ENCODE measurements around the gene CHN2. TPM values are rescaled to one million over a fixed set of nuclear protein-coding genes. Genes with fewer than 3 reads are reported as not detected.

Gene CHN2
- total RNA-seq, 6 donors from 2014 or later, result 6.2 to 13.7 (median 11.2) TPM

DNA sequence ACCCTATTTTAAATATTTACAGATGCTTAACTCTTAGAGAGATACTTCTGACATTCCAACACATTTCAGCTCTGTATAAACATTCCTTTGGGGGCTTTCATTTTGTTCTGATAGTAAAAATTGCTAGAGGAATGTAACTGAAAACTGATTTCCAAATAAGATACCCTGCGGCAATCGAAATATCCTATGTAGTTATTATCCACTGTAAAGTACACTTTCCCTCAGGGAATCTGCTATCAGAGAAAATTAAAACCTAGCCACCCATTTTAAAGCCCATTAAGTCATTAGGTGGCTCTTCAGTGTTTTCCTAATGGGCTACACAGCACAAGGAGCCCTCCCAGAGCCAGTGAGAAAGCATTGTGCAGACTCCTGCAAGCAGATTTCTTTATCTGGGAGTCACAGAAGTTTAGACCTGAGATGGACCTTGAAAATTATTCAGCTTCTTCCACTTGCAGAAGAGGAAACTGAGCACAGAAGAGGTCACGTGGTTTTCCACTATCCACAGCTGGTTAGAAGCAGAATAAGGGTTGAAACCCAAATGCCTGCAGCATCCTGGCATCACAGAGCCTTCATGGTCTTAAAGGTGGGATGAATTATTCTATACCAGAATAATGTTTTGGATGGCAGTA, 35.7 kb upstream of the CHN2 start:
- no peaks in the 10 kb centered on the region for H3K9me3 ChIP-seq
- DNase-seq (no peak), ATAC-seq (ENCODE audit: low FRiP score in 2 of 2) (no peak)
- H3K4me1 ChIP-seq, result no peaks in the 10 kb centered on the region
- WGBS, 2 donors, result 50 to 56% methylated on average over 3 of the region's 3 CpGs
- H3K27ac ChIP-seq, result no peak overlapping the region
- H3K36me3 ChIP-seq, result no peaks in the 10 kb centered on the region
- no peaks in the 10 kb centered on the region for H3K27me3 ChIP-seq
- no peak overlapping the region for H3K4me3 ChIP-seq
- no peak for TF ChIP-seq POLR2AphosphoS5 (IDR thresholded peaks at IDR 0.05)
- TF ChIP-seq EP300 (IDR thresholded peaks at IDR 0.05), result no peak
- TF ChIP-seq, protein P1, sequence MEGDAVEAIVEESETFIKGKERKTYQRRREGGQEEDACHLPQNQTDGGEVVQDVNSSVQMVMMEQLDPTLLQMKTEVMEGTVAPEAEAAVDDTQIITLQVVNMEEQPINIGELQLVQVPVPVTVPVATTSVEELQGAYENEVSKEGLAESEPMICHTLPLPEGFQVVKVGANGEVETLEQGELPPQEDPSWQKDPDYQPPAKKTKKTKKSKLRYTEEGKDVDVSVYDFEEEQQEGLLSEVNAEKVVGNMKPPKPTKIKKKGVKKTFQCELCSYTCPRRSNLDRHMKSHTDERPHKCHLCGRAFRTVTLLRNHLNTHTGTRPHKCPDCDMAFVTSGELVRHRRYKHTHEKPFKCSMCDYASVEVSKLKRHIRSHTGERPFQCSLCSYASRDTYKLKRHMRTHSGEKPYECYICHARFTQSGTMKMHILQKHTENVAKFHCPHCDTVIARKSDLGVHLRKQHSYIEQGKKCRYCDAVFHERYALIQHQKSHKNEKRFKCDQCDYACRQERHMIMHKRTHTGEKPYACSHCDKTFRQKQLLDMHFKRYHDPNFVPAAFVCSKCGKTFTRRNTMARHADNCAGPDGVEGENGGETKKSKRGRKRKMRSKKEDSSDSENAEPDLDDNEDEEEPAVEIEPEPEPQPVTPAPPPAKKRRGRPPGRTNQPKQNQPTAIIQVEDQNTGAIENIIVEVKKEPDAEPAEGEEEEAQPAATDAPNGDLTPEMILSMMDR (IDR thresholded peaks at IDR 0.05), result no peak
- TF ChIP-seq POLR2A (IDR thresholded peaks at IDR 0.05), result no peak

DNA sequence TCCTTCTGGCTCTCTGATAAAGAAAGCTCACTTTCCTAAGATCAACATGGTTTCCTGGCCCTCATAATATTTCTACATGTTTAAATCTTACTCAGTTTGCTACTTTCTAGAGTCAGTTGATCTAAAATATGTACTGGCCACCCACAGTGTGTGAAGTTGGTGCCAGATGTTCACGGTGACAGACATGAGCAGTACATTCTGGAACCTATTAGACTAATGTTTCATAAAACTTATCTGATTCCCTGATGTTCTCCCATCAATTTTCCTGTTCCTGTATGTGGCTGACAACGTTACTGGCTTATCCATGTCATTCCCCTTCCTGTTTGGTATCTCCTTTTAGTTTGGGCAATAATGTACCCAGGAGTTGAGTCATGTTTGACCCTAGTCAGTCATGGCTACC, 34.5 kb upstream of the CHN2 start:
- ATAC-seq (ENCODE audit: low FRiP score in 2 of 2) (no peak), DNase-seq (no peak)
- no peak for TF ChIP-seq EP300 (IDR thresholded peaks at IDR 0.05)
- TF ChIP-seq, protein P1 (IDR thresholded peaks at IDR 0.05), result no peak
- TF ChIP-seq POLR2AphosphoS5 (IDR thresholded peaks at IDR 0.05), result no peak
- no peak for TF ChIP-seq POLR2A (IDR thresholded peaks at IDR 0.05)
- WGBS, 2 donors, result 41 to 49% methylated on average over 2 of the region's 2 CpGs
- Histone ChIP-seq H3K27ac (no peak overlapping the region), H3K36me3 (no peaks in the 10 kb centered on the region), H3K9me3 (no peaks in the 10 kb centered on the region), H3K4me1 (no peaks in the 10 kb centered on the region), H3K4me3 (no peak overlapping the region), H3K27me3 (no peaks in the 10 kb centered on the region)

DNA sequence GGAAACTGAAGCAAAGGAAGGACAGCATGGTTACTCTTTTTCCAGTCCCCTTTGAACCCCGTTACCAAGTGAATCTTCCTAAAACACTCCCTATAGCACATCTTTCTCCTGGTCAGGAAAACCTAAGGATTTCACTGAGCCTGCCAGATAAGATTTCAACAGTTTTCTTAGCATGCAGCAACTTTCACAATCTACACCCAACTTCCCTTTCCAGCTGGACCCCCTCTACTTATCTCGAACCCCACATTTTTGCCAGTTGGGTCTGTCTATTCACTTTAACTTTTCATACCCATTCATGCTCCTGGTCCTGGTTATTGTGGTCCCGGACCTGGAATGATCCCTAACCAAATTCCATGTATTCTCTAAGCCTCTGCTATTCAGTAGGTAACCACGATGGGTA, 33.3 kb upstream of the CHN2 start:
- no peak overlapping the region for H3K27ac ChIP-seq
- TF ChIP-seq EP300 (IDR thresholded peaks at IDR 0.05), result no peak
- TF ChIP-seq POLR2A (IDR thresholded peaks at IDR 0.05), result no peak
- TF ChIP-seq, protein P1 (IDR thresholded peaks at IDR 0.05), result no peak
- no peak for TF ChIP-seq POLR2AphosphoS5 (IDR thresholded peaks at IDR 0.05)
- ATAC-seq (ENCODE audit: low FRiP score in 2 of 2) (no peak), DNase-seq (no peak)
- WGBS, 2 donors, result 76 to 82% methylated on average over 4 of the region's 4 CpGs
- H3K4me3 ChIP-seq, result no peak overlapping the region
- peaks cover 0 to 3% (median 0%) of the 10 kb centered on the region in 4 donors for H3K9me3 ChIP-seq
- H3K4me1 ChIP-seq, result no peaks in the 10 kb centered on the region
- H3K27me3 ChIP-seq, result no peaks in the 10 kb centered on the region
- H3K36me3 ChIP-seq, result no peaks in the 10 kb centered on the region

DNA sequence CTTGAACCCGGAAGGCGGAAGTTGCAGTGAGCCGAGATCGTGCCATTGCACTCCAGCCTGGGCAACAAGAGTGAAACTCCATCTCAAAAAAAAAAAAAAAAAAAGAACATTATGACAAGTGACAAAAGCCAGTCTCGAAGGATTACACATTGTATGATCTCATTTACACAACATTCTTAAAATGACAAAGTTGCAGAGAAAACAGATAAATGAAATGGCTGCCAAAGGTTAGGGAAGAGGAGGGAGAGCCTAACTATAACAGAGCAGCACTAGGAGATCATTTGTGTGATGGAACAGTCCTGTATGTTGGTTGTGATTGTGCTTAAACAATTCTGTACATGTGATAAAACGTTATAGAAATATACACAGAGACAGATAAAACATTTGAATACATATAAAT, 32.0 kb upstream of the CHN2 start:
- Histone ChIP-seq H3K36me3 (no peaks in the 10 kb centered on the region), H3K27me3 (no peaks in the 10 kb centered on the region), H3K9me3 (peaks cover 0 to 3% (median 0%) of the 10 kb centered on the region in 4 donors), H3K4me3 (no peak overlapping the region), H3K4me1 (no peaks in the 10 kb centered on the region), H3K27ac (no peak overlapping the region)
- ATAC-seq (ENCODE audit: low FRiP score in 2 of 2) (no peak), DNase-seq (no peak)
- no peak for TF ChIP-seq EP300 (IDR thresholded peaks at IDR 0.05)
- no peak for TF ChIP-seq POLR2AphosphoS5 (IDR thresholded peaks at IDR 0.05)
- TF ChIP-seq, protein P1 (IDR thresholded peaks at IDR 0.05), result no peak
- no peak for TF ChIP-seq POLR2A (IDR thresholded peaks at IDR 0.05)
- 84% methylated on average over 6 of the region's 6 CpGs for WGBS, 2 donors

DNA sequence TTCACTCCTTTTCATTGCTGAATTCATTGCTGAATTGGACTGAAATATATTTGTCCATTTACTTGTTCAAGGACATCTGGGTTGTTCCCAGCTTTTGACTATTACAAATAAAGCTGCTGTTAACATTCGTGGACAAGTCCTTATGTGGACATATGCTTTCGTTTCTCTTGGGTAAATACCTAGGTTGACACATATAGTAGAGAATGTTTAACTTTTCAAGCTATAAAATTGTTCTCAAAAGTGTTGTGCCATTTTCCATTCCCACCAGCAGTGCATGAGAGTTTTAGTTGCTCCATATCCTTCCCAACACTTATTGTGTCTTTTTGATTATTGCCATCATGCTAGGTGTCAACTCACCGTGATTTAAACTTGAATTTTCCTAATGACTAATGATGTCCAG, 30.7 kb upstream of the CHN2 start:
- WGBS, 2 donors, result 55 to 69% methylated on average over 3 of the region's 3 CpGs
- H3K9me3 ChIP-seq, result peaks cover 0 to 3% (median 0%) of the 10 kb centered on the region in 4 donors
- TF ChIP-seq POLR2A (IDR thresholded peaks at IDR 0.05), result no peak
- no peak for TF ChIP-seq EP300 (IDR thresholded peaks at IDR 0.05)
- TF ChIP-seq, protein P1 (IDR thresholded peaks at IDR 0.05), result no peak
- no peak for TF ChIP-seq POLR2AphosphoS5 (IDR thresholded peaks at IDR 0.05)
- no peaks in the 10 kb centered on the region for H3K36me3 ChIP-seq
- H3K27me3 ChIP-seq, result no peaks in the 10 kb centered on the region
- H3K4me1 ChIP-seq, result no peaks in the 10 kb centered on the region
- no peak overlapping the region for H3K4me3 ChIP-seq
- H3K27ac ChIP-seq, result no peak overlapping the region
- no peak for DNase-seq
- ATAC-seq (ENCODE audit: low FRiP score in 2 of 2), result no peak

Measured in upper lobe of left lung (tissue), 6 donors.